ENCODE measurements around the gene SMCO1.
"Not testable (repeated sequence)": the region's sequence is repeated elsewhere in the genome, so short reads cannot be mapped to it uniquely, and the experiment has no call there.

GRCh38 chr3:196457470-196457869 is 57.7 kb downstream of the SMCO1 start:
- TF ChIP-seq, protein P1, sequence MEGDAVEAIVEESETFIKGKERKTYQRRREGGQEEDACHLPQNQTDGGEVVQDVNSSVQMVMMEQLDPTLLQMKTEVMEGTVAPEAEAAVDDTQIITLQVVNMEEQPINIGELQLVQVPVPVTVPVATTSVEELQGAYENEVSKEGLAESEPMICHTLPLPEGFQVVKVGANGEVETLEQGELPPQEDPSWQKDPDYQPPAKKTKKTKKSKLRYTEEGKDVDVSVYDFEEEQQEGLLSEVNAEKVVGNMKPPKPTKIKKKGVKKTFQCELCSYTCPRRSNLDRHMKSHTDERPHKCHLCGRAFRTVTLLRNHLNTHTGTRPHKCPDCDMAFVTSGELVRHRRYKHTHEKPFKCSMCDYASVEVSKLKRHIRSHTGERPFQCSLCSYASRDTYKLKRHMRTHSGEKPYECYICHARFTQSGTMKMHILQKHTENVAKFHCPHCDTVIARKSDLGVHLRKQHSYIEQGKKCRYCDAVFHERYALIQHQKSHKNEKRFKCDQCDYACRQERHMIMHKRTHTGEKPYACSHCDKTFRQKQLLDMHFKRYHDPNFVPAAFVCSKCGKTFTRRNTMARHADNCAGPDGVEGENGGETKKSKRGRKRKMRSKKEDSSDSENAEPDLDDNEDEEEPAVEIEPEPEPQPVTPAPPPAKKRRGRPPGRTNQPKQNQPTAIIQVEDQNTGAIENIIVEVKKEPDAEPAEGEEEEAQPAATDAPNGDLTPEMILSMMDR (conservative IDR thresholded peaks at IDR 0.05; ENCODE audit: low read depth, low read length), result not testable (repeated sequence)
- not testable (repeated sequence) for TF ChIP-seq SMC3, POLR2A (IDR thresholded peaks at IDR 0.05; ENCODE audit: low read depth, low read length)
